Brain pericyte (primary cell): ENCODE measurements around the gene IFFO2.
"Not testable (repeated sequence)": the region's sequence is repeated elsewhere in the genome, so short reads cannot be mapped to it uniquely, and the experiment has no call there.

Source experiments
- DNase-seq: peaks from one replicate; pipeline ENCODE4 v3.0.0-alpha.2; 2012; ENCODE audit warnings: low read depth, low spot score

Gene IFFO2

DNA sequence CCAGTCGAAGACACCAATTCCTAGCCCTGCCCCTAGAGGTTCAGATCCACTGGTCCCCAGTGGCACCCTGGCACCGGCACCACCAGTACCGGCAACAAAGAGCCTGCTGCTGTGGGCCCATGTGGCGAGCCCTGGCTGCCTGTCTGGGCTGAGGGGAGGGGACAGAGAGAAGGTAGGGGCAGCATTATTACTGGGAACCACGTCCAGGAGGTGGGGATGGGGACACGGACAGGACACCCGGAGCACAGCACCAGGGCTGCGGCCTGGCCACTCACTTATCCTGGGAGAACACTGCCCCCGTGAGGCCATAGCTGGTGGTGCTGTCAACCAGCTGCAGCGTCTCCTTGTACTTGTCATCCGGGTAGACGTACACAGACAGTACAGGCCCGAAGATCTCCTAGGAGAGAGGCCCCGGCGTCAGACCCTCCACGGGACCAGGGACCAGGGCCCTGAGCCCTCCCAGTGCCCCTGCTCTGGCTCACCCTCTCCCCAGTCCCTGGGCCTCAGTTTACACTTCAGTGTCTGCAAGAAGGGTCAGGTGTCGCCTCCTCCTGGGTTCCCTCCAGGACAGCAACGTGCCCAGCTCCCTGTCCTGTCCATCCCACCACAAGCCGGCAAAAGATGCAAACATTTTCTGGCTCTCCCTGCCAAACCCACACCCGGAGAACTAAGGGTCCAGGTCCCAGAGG, 81.2 kb downstream of the IFFO2 start:
- DNase-seq: peak; percentile 41

DNA sequence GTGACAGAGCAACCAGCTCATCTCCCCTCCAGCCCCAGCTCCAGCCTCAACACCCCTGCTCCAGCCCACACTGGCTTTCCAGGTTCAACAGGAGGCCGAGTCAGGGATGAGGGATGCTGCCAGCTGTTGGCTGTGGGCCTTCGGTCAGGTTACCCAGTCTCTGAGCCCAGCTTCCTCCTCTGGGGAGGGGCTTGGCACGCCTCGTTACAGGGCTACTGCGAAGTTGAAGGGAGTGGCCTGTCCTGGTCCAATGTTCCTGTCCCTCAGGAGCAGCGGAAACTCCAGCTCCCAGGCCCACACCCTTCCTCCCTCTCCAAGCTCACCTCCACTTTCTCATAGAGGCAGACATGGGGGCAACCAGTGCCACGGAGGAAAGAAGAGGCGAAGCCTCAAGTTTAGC, 81.9 kb downstream of the IFFO2 start:
- DNase-seq: no peak

DNA sequence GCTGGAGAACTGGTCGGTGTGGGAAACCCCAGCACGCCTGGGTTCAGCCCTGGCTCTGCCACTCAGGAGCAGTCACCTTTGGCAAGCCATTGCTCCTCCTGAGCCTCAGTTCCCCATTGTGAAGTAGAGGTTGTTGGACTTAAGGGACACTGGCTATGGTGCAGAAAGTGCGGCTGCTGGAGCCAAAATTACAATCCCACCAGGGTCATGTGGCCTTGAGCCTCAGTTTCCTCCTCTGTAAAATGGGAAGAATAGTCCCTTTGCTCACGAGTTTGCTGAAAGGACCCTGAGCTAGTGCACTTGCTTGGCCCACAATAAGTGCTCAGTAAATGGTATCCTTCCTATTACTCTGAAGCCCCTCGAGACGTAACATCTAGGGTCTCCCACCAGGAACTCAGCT, 82.4 kb downstream of the IFFO2 start:
- DNase-seq: no peak

DNA sequence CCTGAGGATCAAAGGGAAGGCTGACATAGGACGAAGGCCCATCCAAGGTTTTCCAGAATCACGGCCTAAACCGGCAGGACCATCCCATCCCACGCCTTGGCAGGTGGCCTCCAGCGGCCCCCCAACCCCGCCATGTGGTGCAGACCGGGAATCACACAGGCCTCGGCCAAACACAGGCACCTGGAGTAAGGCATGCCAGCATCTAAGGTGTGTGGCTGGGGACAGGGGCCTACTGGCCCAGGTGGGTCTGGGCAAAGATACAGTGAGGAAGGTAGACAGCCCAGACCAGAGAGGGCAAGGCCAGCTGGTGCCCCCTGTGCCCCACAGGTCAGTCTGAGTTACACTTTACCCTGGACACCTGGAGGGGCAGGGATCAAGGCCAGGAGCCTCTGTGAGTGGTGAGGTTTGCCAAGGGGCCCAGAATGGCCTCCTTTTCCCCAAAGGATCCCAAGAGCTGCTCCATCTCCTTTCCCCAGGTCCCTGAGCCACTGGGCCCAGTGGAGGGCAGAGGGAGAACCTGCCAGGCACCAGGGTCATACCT, 84.3 kb downstream of the IFFO2 start:
- DNase-seq: no peak

DNA sequence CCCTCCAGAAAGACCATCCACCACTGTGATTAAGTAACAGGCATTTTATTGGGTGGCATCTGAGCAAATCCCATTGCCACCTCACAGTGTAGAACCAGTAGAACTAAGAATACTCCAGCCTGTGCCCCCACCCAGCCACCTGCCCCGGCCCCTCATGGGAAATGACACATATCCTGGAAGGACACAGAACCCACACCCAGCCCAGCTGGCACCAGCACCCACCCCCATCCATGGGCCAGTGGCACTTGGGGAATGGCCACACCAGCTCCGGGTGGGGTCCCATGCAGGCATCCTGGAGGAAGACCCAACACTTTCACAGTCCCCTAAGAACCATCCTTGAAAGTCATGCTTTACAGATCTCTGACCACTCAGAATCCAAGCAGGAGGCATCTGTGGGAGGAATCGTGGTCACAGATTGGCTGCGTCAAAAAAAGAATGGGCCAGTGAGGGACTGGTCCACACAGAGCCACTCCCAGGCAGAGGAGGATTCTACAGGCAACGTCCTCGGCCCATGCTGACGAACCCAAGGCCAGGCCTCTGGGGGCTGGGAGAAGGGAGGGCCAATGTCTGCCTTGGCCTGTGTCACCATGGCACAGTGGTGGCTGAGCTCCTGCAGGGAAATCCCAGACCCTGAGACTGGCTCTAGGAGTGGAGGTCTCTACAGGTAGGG, 84.9 kb downstream of the IFFO2 start:
- DNase-seq: no peak

DNA sequence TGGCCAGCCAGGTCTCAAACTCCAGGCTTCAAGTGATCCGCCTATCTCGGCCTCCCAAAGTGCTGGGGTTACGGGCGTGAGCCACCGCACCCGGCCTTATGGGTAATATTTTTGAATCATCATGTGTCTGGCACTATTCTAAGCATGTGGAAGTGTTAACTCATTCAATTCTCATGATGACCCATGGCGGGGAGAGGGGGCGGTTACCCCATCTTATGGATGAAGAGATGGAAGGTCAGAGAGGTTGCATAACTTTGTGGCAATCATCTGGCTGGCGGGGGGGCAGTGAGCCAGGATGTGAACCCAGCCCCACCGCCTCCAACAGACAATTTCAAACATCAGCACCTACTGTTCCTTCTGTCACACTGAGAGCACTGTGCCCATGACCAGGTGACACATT, 85.5 kb downstream of the IFFO2 start:
- DNase-seq: no peak

DNA sequence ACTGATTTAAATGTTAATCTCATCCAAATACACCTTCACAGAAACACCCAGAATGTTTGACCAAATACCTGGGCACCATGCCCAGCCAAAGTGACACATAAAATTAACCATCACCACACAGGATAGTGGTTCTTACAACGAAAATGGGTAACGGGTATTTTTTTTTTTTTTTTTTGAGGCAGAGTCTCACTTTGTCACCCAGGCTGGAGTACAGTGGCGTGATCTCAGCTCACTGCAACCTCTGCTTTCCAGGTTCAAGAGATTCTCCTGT, 85.9 kb downstream of the IFFO2 start:
- DNase-seq: not testable (repeated sequence)

DNA sequence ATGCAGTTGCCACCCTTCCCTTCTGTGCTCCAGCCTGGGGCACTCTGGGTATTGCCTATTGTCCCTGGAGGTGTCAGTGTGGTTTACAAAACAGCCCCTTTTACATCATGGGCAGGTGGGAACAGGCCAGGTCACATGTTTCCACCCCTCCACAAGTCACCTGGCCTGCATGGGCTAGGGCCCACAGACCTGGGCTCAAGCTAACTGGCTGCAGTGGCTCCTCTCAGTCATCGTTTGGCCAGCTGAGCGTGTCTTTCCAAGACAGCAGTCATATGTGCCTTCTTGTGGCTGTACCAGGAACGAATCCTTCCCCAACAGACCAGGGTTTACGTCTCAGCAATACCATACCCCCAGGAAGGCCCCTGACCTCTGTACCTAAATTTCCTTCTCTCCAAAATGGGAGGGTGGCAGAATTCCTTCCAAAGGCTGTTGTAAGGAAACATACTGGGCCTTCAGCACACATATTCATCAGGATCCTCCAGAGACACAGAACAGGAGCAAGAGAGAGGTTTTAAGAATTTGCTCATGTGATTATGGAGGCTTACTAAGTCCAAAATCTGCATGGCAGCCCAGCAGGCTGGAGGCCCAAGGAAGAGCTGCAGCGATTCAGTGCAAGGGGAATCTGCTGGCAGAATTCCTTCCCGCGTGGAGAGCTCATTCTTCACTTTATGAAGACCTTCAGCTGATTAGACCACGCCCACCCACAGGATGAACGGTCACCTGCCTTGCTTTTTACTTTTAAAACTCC, 86.5 kb downstream of the IFFO2 start:
- no peak for DNase-seq

DNA sequence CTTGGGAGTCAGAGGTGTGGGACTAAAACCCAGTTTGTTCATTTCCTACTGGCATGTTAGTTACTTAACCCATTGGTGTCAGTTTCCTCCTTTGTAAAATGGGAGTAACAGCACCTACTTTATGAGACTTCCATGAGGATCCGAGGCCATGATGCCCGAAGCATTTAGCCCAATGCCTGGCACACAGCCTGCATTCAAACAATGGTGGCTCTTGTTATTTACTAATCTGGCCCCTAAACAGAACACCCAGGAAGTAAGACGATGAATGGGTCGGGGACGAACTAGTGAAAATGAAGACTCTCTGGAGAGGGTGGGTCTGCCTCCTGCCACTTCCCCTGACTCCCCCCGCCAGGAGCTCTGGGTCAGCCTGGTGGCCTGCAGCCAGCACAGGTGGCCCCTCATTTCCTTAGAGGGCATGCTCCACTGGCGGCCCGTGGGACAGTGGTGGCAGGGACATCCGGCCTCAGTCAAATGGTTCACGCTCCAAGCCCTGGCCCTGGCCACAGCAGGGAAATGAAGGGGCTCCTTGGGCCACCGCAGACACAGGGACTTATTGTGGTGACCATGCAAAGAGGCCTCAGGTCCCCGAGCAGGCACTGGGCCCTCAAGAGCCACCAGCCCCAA, 87.6 kb downstream of the IFFO2 start:
- DNase-seq: no peak

DNA sequence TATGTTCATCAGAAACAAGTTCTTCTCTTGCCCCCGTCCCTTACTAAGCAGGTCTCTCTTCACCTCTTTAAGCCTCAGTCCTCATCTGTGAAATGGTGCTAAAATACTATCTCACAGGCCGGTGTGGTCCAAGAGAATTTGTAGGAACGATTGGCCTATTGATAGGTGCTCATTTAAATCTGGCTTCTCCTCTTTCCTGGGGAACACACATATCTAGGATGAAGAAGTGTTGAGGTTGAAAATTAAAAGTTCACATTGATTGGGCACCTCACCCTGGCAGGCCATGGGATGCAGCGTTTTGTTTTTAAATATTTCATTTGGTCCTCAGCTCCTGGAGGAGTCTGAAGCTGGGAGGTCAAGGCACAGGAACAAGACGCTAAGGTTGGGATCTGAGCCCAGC, 88.1 kb downstream of the IFFO2 start:
- DNase-seq: no peak

DNA sequence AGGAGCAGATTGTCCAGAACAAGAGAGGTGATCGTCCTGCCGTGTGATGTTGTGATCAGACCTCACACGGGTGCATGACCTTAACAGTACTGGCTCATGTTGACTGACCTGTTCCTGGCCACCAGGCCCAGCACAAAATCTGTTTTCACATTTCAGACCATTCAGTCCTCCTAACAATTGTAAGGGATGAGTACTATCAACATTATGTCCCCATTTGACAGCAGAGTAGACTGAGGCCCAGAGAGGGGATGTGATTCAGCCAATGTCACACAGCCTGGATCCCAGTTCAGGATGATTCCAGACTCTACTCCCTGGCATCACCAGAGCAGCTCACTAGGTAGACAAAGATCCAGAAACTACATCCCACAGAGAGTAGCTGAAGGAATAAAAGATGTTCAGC, 89.6 kb downstream of the IFFO2 start:
- no peak for DNase-seq

DNA sequence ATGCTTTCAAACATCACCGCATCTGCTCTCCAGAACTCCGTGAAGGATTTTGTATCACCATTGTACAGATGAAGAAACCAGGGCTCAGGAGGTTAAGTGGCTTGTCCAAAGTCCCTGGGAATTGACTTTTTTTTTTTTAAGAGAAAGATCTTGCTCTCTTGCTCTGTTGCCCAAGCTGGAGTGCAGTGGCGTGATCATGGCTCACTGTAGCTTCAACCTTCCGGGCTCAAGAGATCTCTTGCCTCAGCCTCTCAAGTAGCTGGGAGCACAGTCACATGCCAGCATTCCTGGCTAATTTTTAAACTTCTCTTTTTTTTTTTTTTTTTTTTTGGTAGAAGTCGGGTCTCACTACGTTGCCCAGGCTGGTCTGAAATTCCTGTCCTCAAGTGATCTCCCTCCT, 90.2 kb downstream of the IFFO2 start:
- no peak for DNase-seq

DNA sequence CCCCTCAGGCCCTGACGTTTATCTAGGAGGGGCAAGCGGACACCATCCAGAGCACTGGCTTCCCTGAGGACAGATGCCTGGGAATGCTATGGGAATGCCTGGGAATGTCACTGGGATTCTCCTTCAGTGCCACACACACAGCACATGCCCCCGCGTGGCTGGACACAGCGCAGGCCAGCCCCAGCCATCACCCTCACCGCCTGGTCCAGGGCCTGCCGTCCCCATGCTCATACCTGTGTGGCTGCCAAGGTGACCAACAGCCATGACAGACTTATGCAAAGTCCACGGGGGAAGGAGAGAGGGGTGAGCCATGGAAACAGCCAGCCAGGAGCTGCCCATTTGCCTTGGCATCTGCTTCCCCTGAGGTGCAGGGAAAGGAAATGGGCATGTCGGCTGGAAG, 91.3 kb downstream of the IFFO2 start:
- no peak for DNase-seq

DNA sequence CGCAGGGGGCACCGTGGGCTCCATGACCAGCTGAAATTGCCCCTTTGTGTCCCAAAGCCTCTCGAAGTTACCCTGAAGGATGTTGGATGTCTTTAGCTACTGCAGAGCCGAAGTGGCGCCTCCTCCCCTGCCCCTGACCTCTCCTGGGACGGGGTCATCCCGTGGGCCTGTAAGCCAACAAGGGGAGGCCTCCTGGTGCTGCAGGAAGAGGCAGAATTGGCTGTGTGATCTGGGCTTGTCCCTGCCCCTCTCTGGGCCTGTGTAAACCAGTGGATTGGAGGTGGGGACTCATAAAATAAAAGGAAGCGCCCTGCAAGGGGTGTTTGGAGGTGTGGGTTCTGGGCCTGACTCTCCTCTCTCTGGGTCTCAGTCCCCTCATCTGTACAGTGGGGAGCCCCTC, 94.9 kb downstream of the IFFO2 start:
- DNase-seq: no peak

DNA sequence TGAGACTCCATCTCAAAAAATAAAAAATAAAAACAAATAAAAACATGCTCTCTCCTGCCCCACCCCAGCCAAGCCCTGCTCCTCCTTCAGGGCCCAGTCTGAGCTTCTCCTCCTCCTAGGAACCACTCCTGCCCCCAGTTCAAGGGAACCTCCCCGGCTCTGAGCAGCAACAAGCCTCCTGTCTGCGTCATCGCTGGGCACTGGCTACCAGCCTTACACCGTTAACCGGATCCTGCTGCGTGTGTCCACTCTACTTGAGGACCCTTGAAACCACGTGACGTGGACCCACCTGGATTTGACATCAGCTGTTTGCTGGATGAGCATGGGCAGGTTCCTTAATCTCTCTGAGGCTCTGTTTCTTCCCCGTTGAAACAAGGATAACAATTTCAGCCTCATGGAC, 95.4 kb downstream of the IFFO2 start:
- no peak for DNase-seq

DNA sequence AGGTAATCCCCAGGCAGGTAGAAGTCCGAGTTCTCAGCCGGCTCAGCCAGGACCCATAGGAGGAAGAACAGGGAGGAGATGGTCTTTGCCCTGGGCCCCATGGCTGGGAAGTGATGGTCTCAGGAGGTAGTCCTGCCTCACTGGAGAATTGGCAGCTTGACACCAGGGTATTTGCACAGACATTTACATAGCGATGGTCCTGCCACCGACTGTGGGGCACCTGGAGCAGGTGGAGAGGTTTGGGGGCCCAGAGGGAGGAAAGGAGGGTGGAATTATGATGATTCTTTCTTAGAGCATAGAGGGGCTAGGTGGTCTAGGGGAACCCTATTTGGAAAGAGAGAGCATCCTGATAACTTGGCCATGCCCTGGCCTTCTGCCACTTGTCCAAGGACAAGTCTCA, 96.9 kb downstream of the IFFO2 start, which contains the start of gene TAS1R2:
TAS1R2 (minus strand) TSS at position 101 of the 400 bp plus-strand sequence; CDS start at position 101, 0 bp downstream.
- DNase-seq: no peak

DNA sequence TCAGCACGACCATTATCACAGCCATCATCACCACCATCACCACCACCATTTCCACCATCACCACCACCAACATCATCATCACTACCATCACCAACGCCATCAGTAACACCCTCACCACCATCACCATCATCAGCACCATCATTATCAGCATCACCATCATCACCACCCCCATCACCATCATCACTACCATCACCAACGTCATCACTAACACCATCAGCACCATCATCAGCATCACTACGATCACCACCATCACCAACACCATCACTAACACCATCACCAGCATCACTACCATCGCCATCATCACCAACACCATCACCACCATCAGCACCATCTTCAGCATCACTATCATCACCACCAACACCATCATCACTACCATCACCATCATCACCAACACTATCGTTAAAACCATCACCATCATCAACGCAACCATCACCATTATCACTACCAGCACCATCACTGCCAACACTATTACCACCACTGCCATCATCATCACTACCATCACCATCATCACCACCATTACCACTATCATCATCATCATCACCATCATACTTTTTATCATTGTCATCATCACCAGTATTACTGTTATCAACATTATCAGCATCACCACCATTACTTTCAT, 98.3 kb downstream of the IFFO2 start:
- no peak for DNase-seq

DNA sequence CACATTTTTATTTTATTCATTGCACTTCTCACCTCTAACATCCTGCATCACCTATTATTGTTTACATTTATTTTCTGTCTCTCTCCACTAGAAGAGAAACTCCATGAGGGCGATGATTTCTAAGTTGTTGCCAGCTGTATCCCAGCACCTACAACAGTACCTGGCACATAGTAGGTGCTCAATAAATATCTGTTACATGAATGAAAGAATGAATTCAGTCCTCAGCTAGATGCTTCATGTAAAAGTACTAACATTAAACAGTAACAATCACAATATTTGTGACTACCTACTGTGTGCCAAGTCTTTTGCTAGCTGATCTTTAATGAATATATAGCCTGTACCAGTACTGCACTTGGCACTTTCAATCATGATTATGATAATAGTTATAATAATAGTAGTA, 100.0 kb downstream of the IFFO2 start:
- no peak for DNase-seq

DNA sequence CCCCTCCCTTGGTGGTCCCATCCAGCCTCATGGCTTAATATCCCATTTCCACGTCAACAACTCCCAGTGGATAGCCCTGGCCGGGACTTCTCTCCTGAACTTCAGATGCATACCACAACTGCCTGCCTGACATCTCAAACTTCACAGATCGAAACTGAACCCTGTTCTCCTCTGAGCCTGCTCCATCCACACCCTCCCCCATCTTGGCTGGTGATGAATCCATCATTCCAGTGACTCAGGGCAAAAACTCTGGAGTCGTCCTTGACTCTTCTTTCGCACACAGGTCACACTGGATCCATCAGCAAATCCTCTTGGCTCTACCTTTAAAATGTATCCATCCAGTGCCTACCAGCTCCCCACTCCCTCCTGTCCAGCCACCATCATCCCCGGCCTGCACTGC, 100.9 kb downstream of the IFFO2 start:
- no peak for DNase-seq

DNA sequence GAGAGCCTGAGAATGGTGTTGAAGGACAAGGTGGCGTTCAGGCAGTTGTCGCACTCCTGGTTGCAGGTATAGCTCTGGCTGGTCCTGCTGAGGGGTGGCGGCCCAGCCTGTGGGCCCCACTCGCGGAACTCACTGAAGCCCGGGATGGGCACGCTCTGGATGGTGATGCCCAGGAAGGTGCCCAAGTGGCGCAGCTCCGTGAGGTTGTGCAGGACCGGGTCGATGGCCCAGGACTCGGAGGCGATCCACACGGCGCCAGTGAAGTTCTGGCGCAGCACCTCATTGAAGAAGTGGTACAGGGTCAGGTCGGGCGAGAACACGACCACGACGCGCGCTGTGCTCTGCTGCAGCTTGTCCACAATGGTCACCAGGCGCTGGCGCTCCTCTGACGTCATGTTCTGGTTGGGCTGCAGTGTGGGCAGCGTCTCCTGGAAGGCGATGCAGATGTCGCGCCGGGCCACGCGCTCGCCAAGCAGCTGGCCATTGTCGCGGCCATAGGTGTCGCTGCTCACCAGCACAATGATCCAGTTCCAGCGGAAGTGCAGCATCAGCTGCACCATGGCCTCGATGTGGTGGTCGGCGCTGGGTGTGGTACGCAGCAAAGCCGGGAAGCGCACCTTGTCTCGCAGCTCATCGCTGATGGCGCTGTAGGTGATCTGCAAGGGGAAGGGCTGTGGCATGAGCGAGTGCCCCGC, 102.0 kb downstream of the IFFO2 start:
- DNase-seq: no peak
